Peyer's patch (tissue), 4 donors: ENCODE data around the gene TMEM51.

Experiments used
- POLR2A ChIP-seq, 2 donors: fragments of 450-650 bp; IDR thresholded peaks; one replicate each; pipeline ENCODE4 v1.5.1; 2017; ENCODE audit warnings: antibody characterized with exemption in 2 of 2, mild to moderate bottlenecking in 2 of 2, moderate library complexity in 2 of 2
- TF ChIP-seq, protein P1 (sequence below), 6 experiments: fragments of 450-650 bp in 4 of 6; fragments of 200-600 bp in 2 of 6; sonication (generic) in 1 of 6; IDR thresholded peaks; one replicate each; pipeline ENCODE4 v1.5.1; 2017 to 2019; ENCODE audit warnings: antibody characterized with exemption in 6 of 6, mild to moderate bottlenecking in 3 of 6, moderate library complexity in 1 of 6

DNA sequence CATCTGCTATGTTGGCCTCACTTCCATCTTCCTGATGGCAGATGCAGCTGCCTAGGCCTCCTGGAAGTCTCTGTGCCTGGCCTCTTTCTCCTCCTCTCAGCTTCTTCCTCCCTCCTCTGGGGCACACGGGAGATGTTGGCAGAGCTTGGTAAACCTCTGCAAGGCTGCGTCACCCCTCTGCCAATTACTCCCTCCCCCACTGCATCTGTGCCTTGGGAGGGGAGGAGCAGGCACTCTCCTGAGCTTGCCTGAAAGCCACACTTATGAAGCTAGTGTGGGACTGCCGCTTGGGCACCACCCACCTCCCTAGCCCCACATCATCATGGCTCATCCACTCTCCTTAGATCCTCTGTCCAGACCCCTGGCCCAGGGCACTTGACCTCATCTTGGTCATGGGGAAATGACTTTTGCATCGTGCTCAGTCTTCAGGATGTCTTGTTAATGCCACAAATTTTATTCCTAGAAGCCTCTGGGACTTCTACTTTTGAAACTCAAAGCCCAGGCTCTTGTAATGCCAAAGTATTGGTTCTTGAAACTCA is 7.3 kb upstream of the TMEM51 start:
- TF ChIP-seq POLR2A (IDR thresholded peaks at IDR 0.05): no peak
- TF ChIP-seq, protein P1, sequence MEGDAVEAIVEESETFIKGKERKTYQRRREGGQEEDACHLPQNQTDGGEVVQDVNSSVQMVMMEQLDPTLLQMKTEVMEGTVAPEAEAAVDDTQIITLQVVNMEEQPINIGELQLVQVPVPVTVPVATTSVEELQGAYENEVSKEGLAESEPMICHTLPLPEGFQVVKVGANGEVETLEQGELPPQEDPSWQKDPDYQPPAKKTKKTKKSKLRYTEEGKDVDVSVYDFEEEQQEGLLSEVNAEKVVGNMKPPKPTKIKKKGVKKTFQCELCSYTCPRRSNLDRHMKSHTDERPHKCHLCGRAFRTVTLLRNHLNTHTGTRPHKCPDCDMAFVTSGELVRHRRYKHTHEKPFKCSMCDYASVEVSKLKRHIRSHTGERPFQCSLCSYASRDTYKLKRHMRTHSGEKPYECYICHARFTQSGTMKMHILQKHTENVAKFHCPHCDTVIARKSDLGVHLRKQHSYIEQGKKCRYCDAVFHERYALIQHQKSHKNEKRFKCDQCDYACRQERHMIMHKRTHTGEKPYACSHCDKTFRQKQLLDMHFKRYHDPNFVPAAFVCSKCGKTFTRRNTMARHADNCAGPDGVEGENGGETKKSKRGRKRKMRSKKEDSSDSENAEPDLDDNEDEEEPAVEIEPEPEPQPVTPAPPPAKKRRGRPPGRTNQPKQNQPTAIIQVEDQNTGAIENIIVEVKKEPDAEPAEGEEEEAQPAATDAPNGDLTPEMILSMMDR (IDR thresholded peaks at IDR 0.05): no peak
